Upper lobe of left lung (tissue), 4 donors: ENCODE data around the gene ACCS.

Experiments
- POLR2AphosphoS5 ChIP-seq, 2 donors: sonication (generic); formaldehyde crosslinking; IDR thresholded peaks; one replicate each; pipeline ENCODE4 v1.5.1; 2017; ENCODE audit warnings: antibody characterized with exemption in 2 of 2
- TF ChIP-seq, protein P1 (sequence below), 6 experiments: fragments of 450-650 bp in 4 of 6; fragments of 200-600 bp in 2 of 6; sonication (generic) in 2 of 6; IDR thresholded peaks; one replicate each; pipeline ENCODE4 v1.5.1; 2016 to 2019; ENCODE audit warnings: antibody characterized with exemption in 6 of 6

- TF ChIP-seq POLR2AphosphoS5 (IDR thresholded peaks at IDR 0.05): no peak
- TF ChIP-seq, protein P1, sequence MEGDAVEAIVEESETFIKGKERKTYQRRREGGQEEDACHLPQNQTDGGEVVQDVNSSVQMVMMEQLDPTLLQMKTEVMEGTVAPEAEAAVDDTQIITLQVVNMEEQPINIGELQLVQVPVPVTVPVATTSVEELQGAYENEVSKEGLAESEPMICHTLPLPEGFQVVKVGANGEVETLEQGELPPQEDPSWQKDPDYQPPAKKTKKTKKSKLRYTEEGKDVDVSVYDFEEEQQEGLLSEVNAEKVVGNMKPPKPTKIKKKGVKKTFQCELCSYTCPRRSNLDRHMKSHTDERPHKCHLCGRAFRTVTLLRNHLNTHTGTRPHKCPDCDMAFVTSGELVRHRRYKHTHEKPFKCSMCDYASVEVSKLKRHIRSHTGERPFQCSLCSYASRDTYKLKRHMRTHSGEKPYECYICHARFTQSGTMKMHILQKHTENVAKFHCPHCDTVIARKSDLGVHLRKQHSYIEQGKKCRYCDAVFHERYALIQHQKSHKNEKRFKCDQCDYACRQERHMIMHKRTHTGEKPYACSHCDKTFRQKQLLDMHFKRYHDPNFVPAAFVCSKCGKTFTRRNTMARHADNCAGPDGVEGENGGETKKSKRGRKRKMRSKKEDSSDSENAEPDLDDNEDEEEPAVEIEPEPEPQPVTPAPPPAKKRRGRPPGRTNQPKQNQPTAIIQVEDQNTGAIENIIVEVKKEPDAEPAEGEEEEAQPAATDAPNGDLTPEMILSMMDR (IDR thresholded peaks at IDR 0.05): no peak
Measured at GRCh38 chr11:44097821-44098220, 31.8 kb downstream of the ACCS start.
